Mesodermal cell (in vitro differentiated cells): ENCODE results near the gene URGCP.
"Not testable (repeated sequence)": the region's sequence is repeated elsewhere in the genome, so short reads cannot be mapped to it uniquely, and the experiment has no call there.

Experiments used
- H3K27ac ChIP-seq: 2 replicates; pipeline ENCODE4 v1.7.0; 2013; ENCODE audit warnings: mild to moderate bottlenecking, low read depth, low read length, moderate library complexity; ENCODE audit not compliant: severe bottlenecking
- H3K36me3 ChIP-seq: 2 replicates; pipeline ENCODE4 v1.7.1; 2013; ENCODE audit warnings: mild to moderate bottlenecking, low read length, moderate library complexity; ENCODE audit not compliant: control insufficient read depth, insufficient read depth
- H3K4me1 ChIP-seq: one replicate; pipeline ENCODE4 v1.7.1; 2013; ENCODE audit warnings: mild to moderate bottlenecking, low read length; ENCODE audit not compliant: insufficient read depth, control insufficient read depth, poor library complexity, severe bottlenecking
- H3K4me3 ChIP-seq: 2 replicates; pipeline ENCODE4 v1.7.0; 2013; ENCODE audit warnings: low read length, control low read depth, mild to moderate bottlenecking; ENCODE audit not compliant: insufficient read depth, poor library complexity, severe bottlenecking; ENCODE audit errors: extremely low read depth
- H3K9me3 ChIP-seq: 2 replicates; pipeline ENCODE4 v1.7.1; 2013; ENCODE audit warnings: mild to moderate bottlenecking, low read length, moderate library complexity; ENCODE audit not compliant: control insufficient read depth
- WGBS, 2 experiments: methylation state at CpG; one replicate each; pipeline ENCODE4 v1.1.5; 2013; ENCODE audit warnings: missing lambda C conversion rate in 2 of 2; ENCODE audit not compliant: insufficient coverage in 2 of 2; 5-methylcytosine and 5-hydroxymethylcytosine counted together

Gene URGCP

DNA sequence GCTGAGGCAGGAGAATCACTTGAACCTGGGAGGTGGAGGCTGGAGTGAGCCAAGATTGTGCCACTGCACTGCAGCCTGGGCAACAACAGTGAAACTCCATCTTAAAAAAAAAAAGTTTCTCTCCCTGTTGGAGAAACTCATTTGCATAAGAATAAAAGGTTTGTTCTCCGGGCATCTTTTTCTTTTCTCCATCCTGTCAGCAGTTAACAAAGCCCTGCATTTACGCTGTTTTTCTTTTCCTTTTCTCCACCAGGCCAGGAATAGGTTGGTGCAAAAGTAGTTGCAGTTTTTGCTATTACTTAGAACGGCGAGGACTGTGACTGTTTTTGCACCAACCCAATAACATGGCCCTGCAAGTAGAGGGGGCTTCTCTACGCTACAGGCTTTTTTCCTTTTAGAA lies 9.5 kb upstream of the URGCP start:
- H3K36me3 ChIP-seq: no peaks in the 10 kb centered on the region
- 63 to 100% methylated on average over 1 to 3 of the region's 5 CpGs for WGBS, 2 experiments
- H3K4me1 ChIP-seq: no peaks in the 10 kb centered on the region
- no peaks in the 10 kb centered on the region for H3K9me3 ChIP-seq
- H3K27ac ChIP-seq: no peak overlapping the region
- H3K4me3 ChIP-seq: no peak overlapping the region

DNA sequence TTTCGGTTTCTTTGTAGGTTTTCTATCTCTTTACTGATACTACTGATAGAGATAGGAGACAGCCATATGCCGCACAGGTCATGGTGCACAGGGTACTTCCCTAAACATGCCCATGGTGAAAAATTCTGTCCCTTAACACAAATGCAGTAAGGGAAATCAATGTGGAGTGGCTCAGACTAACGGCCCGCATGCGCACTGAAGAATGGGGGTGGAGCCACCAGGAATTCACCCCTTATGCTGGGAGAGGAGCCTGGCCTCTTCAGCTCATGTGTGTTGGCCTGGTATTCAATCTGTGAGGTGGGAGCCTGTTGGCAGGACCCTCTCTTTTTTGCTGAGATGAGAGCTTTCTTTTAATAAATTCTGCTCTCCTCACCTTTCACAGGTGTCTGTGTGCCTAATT lies 8.4 kb upstream of the URGCP start:
- no peaks in the 10 kb centered on the region for H3K36me3 ChIP-seq
- H3K4me3 ChIP-seq: no peak overlapping the region
- no peaks in the 10 kb centered on the region for H3K9me3 ChIP-seq
- no peaks in the 10 kb centered on the region for H3K4me1 ChIP-seq
- 90 to 94% methylated on average over 3 to 4 of the region's 5 CpGs for WGBS, 2 experiments
- no peak overlapping the region for H3K27ac ChIP-seq

DNA sequence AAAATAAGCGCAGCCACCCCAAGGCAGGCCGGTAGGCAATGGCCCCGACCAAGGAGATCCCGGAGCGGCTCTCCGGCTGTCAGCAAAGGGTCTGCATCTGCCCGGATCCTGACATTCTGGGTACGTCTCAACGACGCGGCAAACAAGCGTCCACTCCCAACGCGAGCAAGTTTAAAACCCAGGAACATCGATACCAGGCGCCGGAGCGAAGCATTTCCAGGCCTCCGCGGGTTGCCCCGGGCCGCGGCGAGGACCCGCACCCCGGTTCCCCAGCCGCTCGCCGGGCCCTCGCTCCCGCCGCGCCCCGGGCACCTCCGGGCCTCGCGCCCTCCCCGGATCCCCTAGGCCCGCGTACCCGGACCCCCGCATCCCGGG lies 453 bp downstream of the URGCP start:
- 1 to 3% methylated on average over 30 to 36 of the region's 43 CpGs for WGBS, 2 experiments
- no peak overlapping the region for H3K27ac ChIP-seq
- H3K36me3 ChIP-seq: no peaks in the 10 kb centered on the region

DNA sequence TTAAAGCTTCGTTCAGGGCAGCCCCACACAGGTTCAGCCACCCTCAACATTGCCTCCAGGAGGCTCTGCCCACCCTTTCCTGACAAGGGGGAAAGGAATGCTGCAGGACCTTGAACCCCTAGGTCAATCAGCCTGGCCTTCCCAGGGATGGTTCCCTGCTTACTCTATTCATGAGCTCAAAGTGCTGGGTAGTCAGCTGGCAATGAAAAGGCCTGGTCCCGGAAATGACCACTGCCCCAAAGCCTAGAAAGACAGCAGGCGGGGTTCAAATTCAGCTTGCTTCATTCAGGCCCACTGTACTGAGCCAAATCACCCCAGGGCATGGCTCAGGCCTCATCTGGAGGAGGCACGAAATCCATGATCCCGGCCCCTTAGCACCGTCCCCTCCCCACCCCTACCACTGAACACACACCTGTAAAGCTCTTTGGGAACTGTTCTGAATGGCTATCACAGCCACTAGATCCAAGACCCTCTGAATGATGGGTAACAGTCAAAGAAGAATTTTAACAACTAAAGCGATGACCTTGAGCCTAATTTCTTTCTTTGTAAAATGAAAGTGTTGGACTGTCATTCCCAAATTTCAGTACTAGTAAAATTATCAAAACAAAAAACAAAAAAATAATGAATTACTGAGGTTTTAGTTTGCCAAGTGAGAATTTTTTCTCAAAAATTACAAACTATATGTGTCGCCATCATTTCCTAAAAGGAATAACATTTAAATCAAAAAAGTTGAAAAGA lies 1.0 kb downstream of the URGCP start:
- Histone ChIP-seq H3K27ac (no peak overlapping the region), H3K4me3 (peak overlapping the region; percentile 54), H3K9me3 (no peaks in the 10 kb centered on the region), H3K36me3 (no peaks in the 10 kb centered on the region), H3K4me1 (peaks cover 4% of the 10 kb centered on the region)
- 55 to 59% methylated on average over 5 to 6 of the region's 8 CpGs for WGBS, 2 experiments

More for the DNA sequence above, 453 bp downstream of the URGCP start:
- Histone ChIP-seq H3K4me3 (peak overlapping the region; percentile 54), H3K4me1 (peaks cover 4% of the 10 kb centered on the region), H3K9me3 (no peaks in the 10 kb centered on the region)

DNA sequence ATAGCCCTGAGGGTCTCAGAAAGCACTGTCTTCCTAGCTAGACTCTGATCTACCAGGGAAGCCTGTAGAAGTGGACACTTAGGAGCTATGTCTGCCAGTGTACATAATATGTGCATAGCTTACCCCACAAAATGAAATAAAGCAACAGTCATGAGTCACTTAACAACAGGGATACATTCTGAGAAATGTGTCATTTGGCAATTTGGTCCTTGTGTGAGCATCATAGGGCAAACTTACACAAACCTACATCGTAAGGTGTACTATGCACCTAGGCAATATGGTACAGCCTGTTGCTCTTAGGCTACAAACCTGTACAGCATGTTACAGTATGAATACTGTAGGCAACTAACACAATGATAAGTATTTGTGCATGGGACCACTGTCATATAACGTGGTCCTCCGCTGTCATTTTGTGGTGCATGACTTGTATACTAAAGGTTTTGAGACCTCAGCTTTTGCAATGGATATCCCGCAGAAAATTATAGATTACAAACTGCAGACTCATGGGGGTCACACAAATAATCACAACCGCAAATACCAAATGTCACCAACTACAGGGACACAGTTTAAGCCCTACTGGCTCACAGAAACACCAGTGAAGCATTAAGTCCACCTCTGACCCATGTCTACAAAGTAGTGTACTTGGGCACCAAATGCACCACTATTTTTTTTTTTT lies 1.7 kb downstream of the URGCP start:
- 98 to 100% methylated on average over 3 to 4 of the region's 5 CpGs for WGBS, 2 experiments
- Histone ChIP-seq H3K27ac (no peak overlapping the region), H3K4me3 (no peak overlapping the region)

DNA sequence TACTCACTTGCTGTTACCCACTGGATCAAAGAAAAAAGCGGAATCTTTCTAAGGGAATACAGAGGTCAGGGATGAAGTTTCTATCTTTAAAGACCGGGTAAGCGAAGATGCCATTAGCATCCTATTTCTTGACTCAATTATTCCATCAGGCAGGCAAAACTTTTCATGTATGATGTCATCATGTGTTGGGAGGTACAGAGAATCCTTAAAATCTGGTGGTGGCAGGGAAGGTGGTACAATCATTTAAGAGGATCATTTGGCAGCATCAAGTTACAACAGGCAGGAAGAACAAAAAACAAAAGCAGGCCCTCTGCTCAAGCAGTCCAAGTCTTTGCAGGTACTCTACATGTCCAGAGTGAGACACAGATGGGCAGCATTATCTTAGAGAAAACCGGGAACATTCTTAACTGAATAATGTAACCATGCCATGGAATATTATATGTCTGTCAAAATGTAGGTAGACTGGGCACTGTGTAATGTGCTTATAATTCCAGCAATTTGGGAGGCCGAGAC lies 3.8 kb downstream of the URGCP start:
- no peaks in the 10 kb centered on the region for H3K36me3 ChIP-seq
- no peaks in the 10 kb centered on the region for H3K9me3 ChIP-seq
- no peak overlapping the region for H3K4me3 ChIP-seq
- H3K27ac ChIP-seq: no peak overlapping the region
- 86 to 100% methylated on average over 1 of the region's 5 CpGs for WGBS, 2 experiments
- H3K4me1 ChIP-seq: peaks cover 4% of the 10 kb centered on the region

More for the DNA sequence above, 1.7 kb downstream of the URGCP start:
- Histone ChIP-seq H3K9me3 (no peaks in the 10 kb centered on the region), H3K36me3 (no peaks in the 10 kb centered on the region), H3K4me1 (peaks cover 4% of the 10 kb centered on the region)

DNA sequence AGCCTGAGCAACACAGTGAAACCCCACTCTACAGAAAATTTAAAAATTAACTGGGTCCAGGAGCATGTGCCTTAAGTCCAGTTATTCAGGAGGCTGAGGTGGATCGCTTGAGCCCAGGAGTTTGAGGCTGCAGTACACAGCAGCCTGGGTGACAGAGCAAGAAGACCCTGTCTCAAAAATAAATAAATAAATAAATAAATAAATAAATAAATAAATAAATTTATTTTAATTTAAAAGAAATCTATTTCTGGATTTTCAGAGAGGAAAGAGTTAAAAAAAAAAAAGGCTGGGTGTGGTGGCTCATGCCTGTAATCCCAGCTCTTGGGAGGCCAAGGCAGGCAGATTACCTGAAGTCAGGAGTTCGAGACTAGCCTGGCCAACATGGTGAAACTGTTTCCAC lies 7.8 kb downstream of the URGCP start:
- WGBS, 2 experiments: 94 to 100% methylated on average over 1 to 2 of the region's 2 CpGs
- H3K4me1 ChIP-seq: not testable (repeated sequence)

DNA sequence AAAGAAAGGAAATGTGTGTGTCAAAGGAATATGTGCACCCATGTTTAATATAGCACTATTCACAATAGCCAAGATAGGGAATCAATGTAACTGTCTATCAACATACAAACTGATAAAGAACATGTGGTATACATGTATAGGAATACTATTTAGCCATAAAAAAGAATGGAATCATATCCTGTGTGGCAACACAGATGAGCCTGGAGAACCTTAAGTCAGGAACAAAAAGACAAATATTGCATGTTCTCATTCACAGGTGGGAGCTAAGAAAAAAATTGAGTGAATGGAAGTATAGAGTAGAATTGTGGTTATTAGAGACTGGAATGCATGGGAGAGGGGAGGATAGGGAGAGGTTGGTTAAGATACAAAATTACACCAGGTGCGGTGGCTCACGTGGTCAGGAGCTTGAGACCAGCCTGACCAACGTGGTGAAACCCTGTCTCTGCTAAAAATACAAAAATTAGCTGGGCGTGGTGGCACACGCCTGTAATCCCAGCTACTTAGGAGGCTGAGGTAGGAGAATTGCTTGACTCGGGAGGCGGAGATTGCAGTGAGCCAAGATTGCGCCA lies 10.5 kb downstream of the URGCP start:
- Histone ChIP-seq H3K36me3 (no peaks in the 10 kb centered on the region), H3K4me1 (no peaks in the 10 kb centered on the region), H3K4me3 (no peak overlapping the region), H3K9me3 (no peaks in the 10 kb centered on the region), H3K27ac (no peak overlapping the region)
- 86 to 97% methylated on average over 5 to 8 of the region's 8 CpGs for WGBS, 2 experiments

More for the DNA sequence above, 7.8 kb downstream of the URGCP start:
- not testable (repeated sequence) for H3K9me3 ChIP-seq, H3K36me3 ChIP-seq, H3K4me3 ChIP-seq, H3K27ac ChIP-seq

DNA sequence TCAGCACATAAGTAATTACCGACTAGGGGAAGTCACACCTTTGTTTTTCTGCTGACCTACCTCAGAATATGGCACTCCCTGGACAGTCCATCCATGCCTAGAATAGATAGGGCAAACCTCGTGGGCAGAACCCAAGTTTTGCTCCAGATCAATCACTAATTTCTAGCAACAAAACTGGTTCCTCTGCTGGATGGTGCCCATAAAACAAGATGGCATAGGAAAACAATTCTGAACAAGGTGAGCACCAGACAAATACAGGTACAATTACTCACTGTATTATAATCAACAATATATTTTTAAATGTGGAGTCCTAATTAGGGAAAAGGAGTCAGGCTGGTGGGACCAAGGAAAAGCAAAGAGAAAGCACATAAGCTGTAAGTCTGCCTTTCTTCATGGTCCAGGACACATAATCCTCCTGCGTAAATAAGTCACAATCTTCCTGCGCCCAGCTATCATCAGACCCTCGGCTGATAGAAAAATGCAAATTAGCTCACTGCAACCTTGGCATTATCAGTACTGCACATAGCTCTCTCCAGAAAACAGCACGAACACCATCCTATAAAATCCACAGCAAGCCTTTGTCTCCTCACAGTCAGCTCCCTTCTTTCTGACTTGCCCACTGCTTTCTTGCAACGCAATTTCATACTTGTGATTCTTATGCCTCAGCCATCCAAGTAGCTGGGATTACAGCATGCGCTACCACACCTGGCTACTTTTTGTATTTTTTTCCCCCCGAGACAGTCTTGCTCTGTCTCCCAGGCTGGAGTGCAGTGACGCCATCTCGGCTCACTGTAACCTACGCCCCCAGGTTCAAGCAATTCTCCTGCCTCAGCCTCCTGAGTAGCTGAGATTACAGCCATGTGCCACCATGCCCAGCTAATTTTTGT lies 15.1 kb downstream of the URGCP start:
- WGBS, 2 experiments: 89 to 93% methylated on average over 11 to 12 of the region's 12 CpGs

DNA sequence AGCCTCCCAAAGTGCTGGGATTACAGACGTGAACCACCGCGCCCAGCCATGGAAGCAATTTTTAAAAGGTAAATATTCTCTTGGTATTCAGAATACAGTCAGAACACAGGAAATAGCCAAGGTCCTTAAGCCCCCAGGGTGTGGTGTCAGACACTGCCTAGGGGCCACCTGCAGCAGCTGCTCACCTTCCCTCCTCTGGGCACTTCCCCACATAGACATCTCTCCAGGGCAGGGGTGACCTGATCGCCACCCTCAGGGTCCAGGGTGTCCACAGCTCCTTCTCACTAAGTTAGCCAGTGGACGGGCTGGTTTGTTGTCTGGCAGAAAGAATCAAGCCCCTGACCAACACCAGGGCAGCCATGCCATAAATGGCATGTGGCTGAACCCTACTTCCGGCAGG lies 15.9 kb downstream of the URGCP start:
- Histone ChIP-seq H3K27ac (no peak overlapping the region), H3K4me1 (no peaks in the 10 kb centered on the region), H3K36me3 (peaks cover 8% of the 10 kb centered on the region), H3K9me3 (no peaks in the 10 kb centered on the region), H3K4me3 (no peak overlapping the region)
- WGBS, 2 experiments: 89 to 90% methylated on average over 2 to 3 of the region's 6 CpGs

More for the DNA sequence above, 15.1 kb downstream of the URGCP start:
- no peaks in the 10 kb centered on the region for H3K4me1 ChIP-seq
- H3K9me3 ChIP-seq: no peaks in the 10 kb centered on the region
- no peak overlapping the region for H3K4me3 ChIP-seq
- H3K36me3 ChIP-seq: peaks cover 5% of the 10 kb centered on the region
- no peak overlapping the region for H3K27ac ChIP-seq
